Esophagus squamous epithelium (tissue), 4 donors: Measurements from ENCODE around the gene ADGRG7.

Experiments used
- CTCF ChIP-seq, 6 experiments: fragments of 450-650 bp in 4 of 6; fragments of 200-600 bp in 2 of 6; sonication (generic) in 2 of 6; IDR thresholded peaks; one replicate each; pipeline ENCODE4 v1.5.1; 2016 to 2019; ENCODE audit warnings: antibody characterized with exemption in 6 of 6, mild to moderate bottlenecking in 4 of 6, moderate library complexity in 4 of 6
- POLR2A ChIP-seq, 4 donors: fragments of 450-650 bp; IDR thresholded peaks; one replicate each; pipeline ENCODE4 v1.6.1; 2017; ENCODE audit warnings: antibody characterized with exemption in 4 of 4, mild to moderate bottlenecking in 4 of 4, moderate library complexity in 3 of 4

- TF ChIP-seq CTCF (IDR thresholded peaks at IDR 0.05) (no peak), POLR2A (IDR thresholded peaks at IDR 0.05) (no peak)
Measured at GRCh38 chr3:100600181-100601042, 9.0 kb upstream of the ADGRG7 start.
